ENCODE data around the gene TCEANC2. TPM values are rescaled to one million over a fixed set of nuclear protein-coding genes. Genes with fewer than 3 reads are reported as not detected.

Gene TCEANC2
- total RNA-seq, 4 donors from 2014 or later, result 3.0 to 9.0 (median 5.5) TPM

GRCh38 chr1:54111624-54112023 is 58.2 kb downstream of the TCEANC2 start:
- no peak overlapping the region for H3K4me3 ChIP-seq
- no peak overlapping the region for H3K27ac ChIP-seq
- TF ChIP-seq CTCF (IDR thresholded peaks at IDR 0.05) (no peak), EP300 (IDR thresholded peaks at IDR 0.05) (no peak), POLR2A (IDR thresholded peaks at IDR 0.05) (no peak)
- DNase-seq (ENCODE audit: low spot score in 2 of 2), result no peak
- H3K27me3 ChIP-seq, result no peaks in the 10 kb centered on the region
- no peaks in the 10 kb centered on the region for H3K36me3 ChIP-seq
- H3K9me3 ChIP-seq, result no peaks in the 10 kb centered on the region
- no peaks in the 10 kb centered on the region for H3K4me1 ChIP-seq
- WGBS, 2 donors, result 71 to 88% methylated on average over 2 to 3 of the region's 3 CpGs

DNA sequence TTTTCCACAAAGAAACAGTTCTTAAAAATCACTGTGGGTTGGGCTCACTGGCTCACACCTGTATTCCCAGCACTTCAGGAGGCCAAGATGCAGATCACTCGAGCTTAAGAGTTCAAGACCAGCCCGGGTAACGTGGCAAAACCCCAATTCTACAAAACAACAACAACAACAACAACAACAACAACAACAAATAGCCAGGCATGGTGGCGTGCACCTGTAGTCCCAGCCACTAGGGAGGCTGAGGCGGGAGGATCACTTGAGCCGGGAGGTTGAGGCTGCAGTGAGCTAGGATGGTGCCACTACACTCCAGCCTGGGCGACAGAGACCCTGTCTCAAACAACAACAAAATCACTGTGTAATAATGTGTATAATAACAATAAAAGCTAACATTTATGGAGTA is 58.6 kb downstream of the TCEANC2 start:
- Histone ChIP-seq H3K4me3 (no peak overlapping the region), H3K4me1 (no peaks in the 10 kb centered on the region), H3K36me3 (no peaks in the 10 kb centered on the region), H3K27me3 (no peaks in the 10 kb centered on the region), H3K27ac (no peak overlapping the region), H3K9me3 (no peaks in the 10 kb centered on the region)
- TF ChIP-seq POLR2A (IDR thresholded peaks at IDR 0.05) (no peak), EP300 (IDR thresholded peaks at IDR 0.05) (no peak), CTCF (IDR thresholded peaks at IDR 0.05) (no peak)
- DNase-seq (ENCODE audit: low spot score in 2 of 2), result no peak
- WGBS, 2 donors, result 89 to 94% methylated on average over 7 of the region's 7 CpGs

DNA sequence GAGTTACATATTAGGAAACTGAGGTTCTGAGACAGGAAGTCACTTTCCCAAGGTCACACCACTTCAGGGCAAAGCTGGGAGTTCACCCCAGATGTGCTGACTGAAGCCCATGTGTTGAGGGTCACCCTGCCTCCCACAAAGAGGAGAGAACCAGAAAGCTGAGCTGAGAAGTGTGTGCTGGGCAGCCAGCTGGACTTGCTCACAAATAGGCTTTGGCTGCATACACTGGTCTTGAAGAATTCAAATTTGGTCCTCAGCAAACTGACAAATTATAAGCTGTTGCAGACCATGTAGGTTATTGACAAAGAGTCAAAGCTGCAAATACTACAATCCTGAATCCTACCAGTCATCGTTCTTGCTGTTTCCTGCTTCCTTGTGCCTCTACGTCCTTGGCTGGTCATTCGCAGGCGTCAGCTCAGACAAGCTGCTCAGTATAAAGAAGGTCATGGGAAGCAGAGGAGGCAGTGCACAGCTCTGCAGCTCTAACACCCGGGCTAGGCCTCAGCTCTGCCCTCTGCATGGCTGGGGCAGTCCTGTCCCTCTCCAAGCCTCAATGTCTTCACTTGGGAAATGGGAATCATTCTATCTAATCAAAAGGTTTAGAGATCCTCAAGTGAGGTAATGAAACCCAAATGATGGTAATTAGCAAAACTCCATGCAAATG is 59.4 kb downstream of the TCEANC2 start:
- H3K27me3 ChIP-seq, result no peaks in the 10 kb centered on the region
- no peaks in the 10 kb centered on the region for H3K4me1 ChIP-seq
- no peak overlapping the region for H3K27ac ChIP-seq
- no peaks in the 10 kb centered on the region for H3K9me3 ChIP-seq
- no peaks in the 10 kb centered on the region for H3K36me3 ChIP-seq
- H3K4me3 ChIP-seq, result no peak overlapping the region
- 55% methylated on average over 5 of the region's 5 CpGs for WGBS, 2 donors
- TF ChIP-seq CTCF (IDR thresholded peaks at IDR 0.05) (no peak), EP300 (IDR thresholded peaks at IDR 0.05) (no peak), POLR2A (IDR thresholded peaks at IDR 0.05) (no peak)
- no peak for DNase-seq (ENCODE audit: low spot score in 2 of 2)

- no peak overlapping the region for H3K27ac ChIP-seq
- H3K9me3 ChIP-seq, result no peaks in the 10 kb centered on the region
- H3K27me3 ChIP-seq, result no peaks in the 10 kb centered on the region
- no peaks in the 10 kb centered on the region for H3K36me3 ChIP-seq
- TF ChIP-seq EP300 (IDR thresholded peaks at IDR 0.05) (no peak), CTCF (IDR thresholded peaks at IDR 0.05) (no peak), POLR2A (IDR thresholded peaks at IDR 0.05) (no peak)
- no peak overlapping the region for H3K4me3 ChIP-seq
- H3K4me1 ChIP-seq, result no peaks in the 10 kb centered on the region
- WGBS, 2 donors, result 84 to 85% methylated on average over 4 of the region's 4 CpGs
- no peak for DNase-seq (ENCODE audit: low spot score in 2 of 2)
Measured at GRCh38 chr1:54114001-54114400, 60.6 kb downstream of the TCEANC2 start.

DNA sequence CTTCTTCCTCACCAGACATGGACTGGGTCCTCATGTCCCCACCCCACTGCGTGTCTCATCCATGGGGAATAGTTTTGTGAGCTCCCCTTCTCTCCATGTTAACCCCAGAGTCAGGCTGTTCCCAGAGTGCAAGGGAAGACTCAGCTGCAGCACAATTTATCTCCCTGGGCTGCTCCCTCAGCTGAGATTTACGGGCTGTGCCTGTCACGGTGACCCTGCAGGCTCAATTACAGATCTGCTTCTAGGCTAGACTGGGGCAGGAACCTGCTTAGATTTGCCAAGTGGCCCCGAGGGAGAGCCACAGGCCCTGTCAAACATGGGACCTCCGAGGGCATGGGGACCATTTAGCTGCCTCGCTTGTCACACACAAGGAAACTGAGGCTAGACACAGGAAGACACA is 61.5 kb downstream of the TCEANC2 start:
- Histone ChIP-seq H3K4me3 (no peak overlapping the region), H3K27me3 (no peaks in the 10 kb centered on the region), H3K27ac (no peak overlapping the region), H3K4me1 (no peaks in the 10 kb centered on the region), H3K9me3 (no peaks in the 10 kb centered on the region), H3K36me3 (no peaks in the 10 kb centered on the region)
- TF ChIP-seq EP300 (IDR thresholded peaks at IDR 0.05), result no peak
- TF ChIP-seq CTCF (IDR thresholded peaks at IDR 0.05), result no peak
- no peak for TF ChIP-seq POLR2A (IDR thresholded peaks at IDR 0.05)
- 63 to 78% methylated on average over 6 of the region's 6 CpGs for WGBS, 2 donors
- no peak for DNase-seq (ENCODE audit: low spot score in 2 of 2)
